ENCODE data around the gene TRIM14. TPM values are rescaled to one million over a fixed set of nuclear protein-coding genes. Genes with fewer than 3 reads are reported as not detected.

The TRIM14 gene
- total RNA-seq, 2 experiments from 2014 or later, result 49.1 to 52.7 TPM

- Mint-ChIP-seq H3K4me3 (no peak overlapping the region), H3K36me3 (no peaks in the 10 kb centered on the region), H3K27ac (no peak overlapping the region), H3K27me3 (no peaks in the 10 kb centered on the region), H3K4me1 (ENCODE audit: low read depth) (peaks cover 6% of the 10 kb centered on the region), H3K9me3 (no peaks in the 10 kb centered on the region)
- ChIA-PET CTCF (no interaction called here), POLR2A (no interaction called here)
- no peak for DNase-seq
- intact Hi-C loops (cut with micrococcal nuclease), result no loop called here
These were observed 31.7 kb upstream of the TRIM14 start for GRCh38 chr9:98150721-98151120.

GRCh38 chr9:98150164-98150563, 31.1 kb upstream of the TRIM14 start:
- H3K9me3 Mint-ChIP-seq, result no peaks in the 10 kb centered on the region
- intact Hi-C loops (cut with micrococcal nuclease), result no loop called here
- H3K36me3 Mint-ChIP-seq, result no peaks in the 10 kb centered on the region
- no peak overlapping the region for H3K4me3 Mint-ChIP-seq
- no peak for DNase-seq
- no peak overlapping the region for H3K27ac Mint-ChIP-seq
- no peaks in the 10 kb centered on the region for H3K27me3 Mint-ChIP-seq
- peaks cover 6% of the 10 kb centered on the region for H3K4me1 Mint-ChIP-seq (ENCODE audit: low read depth)
- ChIA-PET CTCF (no interaction called here), POLR2A (no interaction called here)

- no peak for DNase-seq
- intact Hi-C loops (cut with micrococcal nuclease), result no loop called here
- no peaks in the 10 kb centered on the region for H3K36me3 Mint-ChIP-seq
- no peak overlapping the region for H3K4me3 Mint-ChIP-seq
- CTCF ChIA-PET, result no interaction called here
- H3K27me3 Mint-ChIP-seq, result no peaks in the 10 kb centered on the region
- POLR2A ChIA-PET, result no interaction called here
- H3K4me1 Mint-ChIP-seq (ENCODE audit: low read depth), result peaks cover 6% of the 10 kb centered on the region
- H3K27ac Mint-ChIP-seq, result no peak overlapping the region
- no peaks in the 10 kb centered on the region for H3K9me3 Mint-ChIP-seq
These were observed 30.4 kb upstream of the TRIM14 start for GRCh38 chr9:98149422-98149821.

GRCh38 chr9:98148486-98148885, 29.5 kb upstream of the TRIM14 start:
- no peak for DNase-seq
- ChIA-PET POLR2A (no interaction called here), CTCF (no interaction called here)
- H3K4me3 Mint-ChIP-seq, result no peak overlapping the region
- no peak overlapping the region for H3K27ac Mint-ChIP-seq
- no peaks in the 10 kb centered on the region for H3K27me3 Mint-ChIP-seq
- peaks cover 6% of the 10 kb centered on the region for H3K4me1 Mint-ChIP-seq (ENCODE audit: low read depth)
- H3K36me3 Mint-ChIP-seq, result no peaks in the 10 kb centered on the region
- H3K9me3 Mint-ChIP-seq, result no peaks in the 10 kb centered on the region
- intact Hi-C loops (cut with micrococcal nuclease), result no loop called here

- CTCF ChIA-PET, result no interaction called here
- intact Hi-C loops (cut with micrococcal nuclease), result no loop called here
- no peak overlapping the region for H3K27ac Mint-ChIP-seq
- H3K36me3 Mint-ChIP-seq, result no peaks in the 10 kb centered on the region
- no peak overlapping the region for H3K4me3 Mint-ChIP-seq
- H3K27me3 Mint-ChIP-seq, result no peaks in the 10 kb centered on the region
- no peaks in the 10 kb centered on the region for H3K9me3 Mint-ChIP-seq
- H3K4me1 Mint-ChIP-seq (ENCODE audit: low read depth), result peaks cover 6% of the 10 kb centered on the region
- POLR2A ChIA-PET, result no interaction called here
- DNase-seq, result no peak
These were observed 28.6 kb upstream of the TRIM14 start for GRCh38 chr9:98147582-98147981.

GRCh38 chr9:98146101-98146991, 27.3 kb upstream of the TRIM14 start:
- DNase-seq, result no peak
- Mint-ChIP-seq H3K9me3 (no peaks in the 10 kb centered on the region), H3K36me3 (no peaks in the 10 kb centered on the region), H3K27ac (no peak overlapping the region), H3K27me3 (no peaks in the 10 kb centered on the region), H3K4me3 (no peak overlapping the region), H3K4me1 (ENCODE audit: low read depth) (peaks cover 6% of the 10 kb centered on the region)
- ChIA-PET POLR2A (no interaction called here), CTCF (no interaction called here)
- intact Hi-C loops (cut with micrococcal nuclease), result no loop called here

- H3K9me3 Mint-ChIP-seq, result no peaks in the 10 kb centered on the region
- peaks cover 3% of the 10 kb centered on the region for H3K4me1 Mint-ChIP-seq (ENCODE audit: low read depth)
- H3K4me3 Mint-ChIP-seq, result no peak overlapping the region
- ChIA-PET CTCF (no interaction called here), POLR2A (no interaction called here)
- intact Hi-C loops (cut with micrococcal nuclease), result no loop called here
- H3K27ac Mint-ChIP-seq, result no peak overlapping the region
- no peaks in the 10 kb centered on the region for H3K27me3 Mint-ChIP-seq
- no peak for DNase-seq
- H3K36me3 Mint-ChIP-seq, result no peaks in the 10 kb centered on the region
These were observed 25.6 kb upstream of the TRIM14 start for GRCh38 chr9:98144631-98145030.

GRCh38 chr9:98144076-98144475, 25.1 kb upstream of the TRIM14 start:
- H3K36me3 Mint-ChIP-seq, result no peaks in the 10 kb centered on the region
- no peak overlapping the region for H3K27ac Mint-ChIP-seq
- H3K27me3 Mint-ChIP-seq, result no peaks in the 10 kb centered on the region
- peaks cover 3% of the 10 kb centered on the region for H3K4me1 Mint-ChIP-seq (ENCODE audit: low read depth)
- CTCF ChIA-PET, result no interaction called here
- intact Hi-C loops (cut with micrococcal nuclease), result no loop called here
- DNase-seq, result no peak
- no peak overlapping the region for H3K4me3 Mint-ChIP-seq
- H3K9me3 Mint-ChIP-seq, result no peaks in the 10 kb centered on the region
- POLR2A ChIA-PET, result no interaction called here

GRCh38 chr9:98142925-98143481, 24.0 kb upstream of the TRIM14 start:
- no peak for DNase-seq
- Mint-ChIP-seq H3K36me3 (no peaks in the 10 kb centered on the region), H3K9me3 (no peaks in the 10 kb centered on the region), H3K27ac (no peak overlapping the region), H3K27me3 (no peaks in the 10 kb centered on the region), H3K4me3 (no peak overlapping the region), H3K4me1 (ENCODE audit: low read depth) (peaks cover 3% of the 10 kb centered on the region)
- ChIA-PET CTCF (no interaction called here), POLR2A (no interaction called here)
- intact Hi-C loops (cut with micrococcal nuclease), result no loop called here

GRCh38 chr9:98142182-98142907, 23.3 kb upstream of the TRIM14 start:
- Mint-ChIP-seq H3K4me1 (ENCODE audit: low read depth) (peaks cover 1% of the 10 kb centered on the region), H3K9me3 (no peaks in the 10 kb centered on the region), H3K27me3 (no peaks in the 10 kb centered on the region), H3K27ac (no peak overlapping the region), H3K4me3 (no peak overlapping the region), H3K36me3 (no peaks in the 10 kb centered on the region)
- DNase-seq, result no peak
- POLR2A ChIA-PET, result no interaction called here
- intact Hi-C loops (cut with micrococcal nuclease), result no loop called here
- CTCF ChIA-PET, result interaction anchor here (0.9 kb wide), 1 partner anchor 107 kb away, joined by 3 read pairs; no protein-coding TSS in a partner anchor

- Mint-ChIP-seq H3K27me3 (no peaks in the 10 kb centered on the region), H3K9me3 (no peaks in the 10 kb centered on the region), H3K36me3 (no peaks in the 10 kb centered on the region), H3K27ac (no peak overlapping the region), H3K4me1 (ENCODE audit: low read depth) (no peaks in the 10 kb centered on the region), H3K4me3 (no peak overlapping the region)
- POLR2A ChIA-PET, result no interaction called here
- DNase-seq, result no peak
- CTCF ChIA-PET, result no interaction called here
- intact Hi-C loops (cut with micrococcal nuclease), result no loop called here
These were observed 21.5 kb upstream of the TRIM14 start for GRCh38 chr9:98140503-98140902.

- no peak overlapping the region for H3K27ac Mint-ChIP-seq
- H3K4me1 Mint-ChIP-seq (ENCODE audit: low read depth), result no peaks in the 10 kb centered on the region
These were observed 17.5 kb upstream of the TRIM14 start for GRCh38 chr9:98136489-98136888.

GRCh38 chr9:98135938-98136337, 16.9 kb upstream of the TRIM14 start:
- ChIA-PET CTCF (no interaction called here), POLR2A (no interaction called here)
- no peaks in the 10 kb centered on the region for H3K9me3 Mint-ChIP-seq
- intact Hi-C loops (cut with micrococcal nuclease), result no loop called here
- no peaks in the 10 kb centered on the region for H3K4me1 Mint-ChIP-seq (ENCODE audit: low read depth)
- H3K36me3 Mint-ChIP-seq, result no peaks in the 10 kb centered on the region
- H3K27ac Mint-ChIP-seq, result no peak overlapping the region
- DNase-seq, result no peak
- no peak overlapping the region for H3K4me3 Mint-ChIP-seq
- H3K27me3 Mint-ChIP-seq, result no peaks in the 10 kb centered on the region

More at GRCh38 chr9:98136489-98136888, 17.5 kb upstream of the TRIM14 start:
- intact Hi-C loops (cut with micrococcal nuclease), result no loop called here
- no peak for DNase-seq
- Mint-ChIP-seq H3K9me3 (no peaks in the 10 kb centered on the region), H3K27me3 (no peaks in the 10 kb centered on the region), H3K36me3 (no peaks in the 10 kb centered on the region), H3K4me3 (no peak overlapping the region)
- ChIA-PET POLR2A (no interaction called here), CTCF (no interaction called here)
